ENCODE measurements around the gene KAZN. TPM values are rescaled to one million over a fixed set of nuclear protein-coding genes. Genes with fewer than 3 reads are reported as not detected.

Gene KAZN
- polyA plus RNA-seq, 4 donors, result 3.0 to 39.5 (median 4.4) TPM

DNA sequence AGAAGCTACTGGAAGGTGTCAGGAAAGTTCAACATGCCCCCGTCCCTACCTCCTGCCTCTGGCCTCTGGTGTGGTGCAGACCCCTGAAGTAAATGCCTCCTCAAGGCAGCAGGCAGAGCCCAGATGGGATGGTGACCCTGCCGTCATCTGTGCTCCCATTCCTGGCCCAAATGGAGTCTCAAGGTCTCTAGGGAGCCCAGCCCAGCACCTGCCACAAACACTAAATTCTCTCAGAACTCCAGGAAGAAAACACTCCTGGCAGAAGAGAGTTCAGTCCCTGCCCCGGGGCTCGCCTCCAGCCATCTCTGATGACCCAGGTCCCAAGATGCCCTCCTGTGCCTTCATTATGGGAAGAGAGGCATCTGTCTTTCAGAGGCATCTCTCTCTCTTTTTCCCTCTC lies 293.5 kb downstream of the KAZN start:
- peaks cover 0 to 11% (median 4%) of the 10 kb centered on the region in 3 donors for H3K4me1 ChIP-seq (ENCODE audit: control insufficient read depth in 3 of 3, insufficient read depth in 2 of 3, low read depth in 1 of 3, low read length in 2 of 3)
- H3K27me3 ChIP-seq (ENCODE audit: control insufficient read depth in 3 of 3, insufficient read depth in 3 of 3, low read length in 3 of 3), result no peaks in the 10 kb centered on the region
- WGBS, 3 donors, result 72 to 82% (median 81%) methylated on average over 4 of the region's 4 CpGs
- DNase-seq (no peak), FAIRE-seq (no peak)
- no peaks in the 10 kb centered on the region for H3K9me3 ChIP-seq (ENCODE audit: control insufficient read depth in 2 of 2, insufficient read depth in 1 of 2, low read depth in 1 of 2, low read length in 1 of 2)
- H3K27ac ChIP-seq (ENCODE audit: low read depth in 1 of 3, low read length in 2 of 3), result no peak overlapping the region
- H3K36me3 ChIP-seq (ENCODE audit: control insufficient read depth in 3 of 3, insufficient read depth in 2 of 3, low read depth in 1 of 3, low read length in 3 of 3), result no peaks in the 10 kb centered on the region
- H3K4me3 ChIP-seq (ENCODE audit: low read depth in 1 of 3, low read length in 3 of 3), result no peak overlapping the region

DNA sequence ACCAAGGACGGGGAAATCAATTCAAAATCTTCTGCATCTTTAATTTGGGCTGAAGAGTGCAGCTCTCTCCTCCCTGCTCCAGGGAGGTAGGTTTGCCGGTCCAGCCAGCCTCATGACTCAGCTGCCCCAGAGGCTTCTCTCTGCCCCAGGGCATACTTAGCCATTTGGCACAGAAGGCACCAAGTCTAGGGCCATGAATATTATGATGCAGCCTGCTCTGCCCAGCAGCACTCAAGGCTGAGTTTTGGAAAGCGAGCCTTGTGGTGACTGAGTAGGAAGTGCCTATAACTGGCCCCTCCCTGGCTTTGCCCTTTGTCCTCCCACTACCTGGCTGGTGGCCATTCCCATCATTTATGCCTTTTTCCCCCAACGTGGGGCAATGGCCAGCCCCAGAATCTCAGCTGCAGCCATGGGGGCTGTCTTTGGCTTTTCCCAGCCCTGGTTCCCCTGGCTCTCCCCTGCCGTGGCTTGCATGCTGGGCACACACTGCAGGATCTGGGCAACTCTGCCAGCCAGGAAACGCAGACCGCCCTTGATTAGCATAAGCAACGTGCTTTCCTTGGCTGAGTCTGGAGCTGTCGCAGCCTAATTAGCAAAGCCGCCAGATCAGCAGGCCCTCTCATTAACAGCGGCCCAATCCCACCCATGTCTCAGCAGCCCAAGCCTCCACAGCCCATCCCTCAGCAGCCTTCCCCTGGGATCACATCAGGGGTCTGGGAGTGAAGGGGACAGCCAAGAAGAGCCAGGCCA lies 296.5 kb downstream of the KAZN start:
- Histone ChIP-seq H3K36me3 (ENCODE audit: control insufficient read depth in 3 of 3, insufficient read depth in 2 of 3, low read depth in 1 of 3, low read length in 3 of 3) (no peaks in the 10 kb centered on the region), H3K4me1 (ENCODE audit: control insufficient read depth in 3 of 3, insufficient read depth in 2 of 3, low read depth in 1 of 3, low read length in 2 of 3) (peaks cover 0 to 11% (median 4%) of the 10 kb centered on the region in 3 donors), H3K4me3 (ENCODE audit: low read depth in 1 of 3, low read length in 3 of 3) (no peak overlapping the region), H3K27ac (ENCODE audit: low read depth in 1 of 3, low read length in 2 of 3) (no peak overlapping the region), H3K27me3 (ENCODE audit: control insufficient read depth in 3 of 3, insufficient read depth in 3 of 3, low read length in 3 of 3) (no peaks in the 10 kb centered on the region), H3K9me3 (ENCODE audit: control insufficient read depth in 2 of 2, insufficient read depth in 1 of 2, low read depth in 1 of 2, low read length in 1 of 2) (no peaks in the 10 kb centered on the region)
- 9 to 48% (median 30%) methylated on average over 11 of the region's 11 CpGs for WGBS, 3 donors
- FAIRE-seq (no peak), DNase-seq (peak; percentile 35 to 46)

DNA sequence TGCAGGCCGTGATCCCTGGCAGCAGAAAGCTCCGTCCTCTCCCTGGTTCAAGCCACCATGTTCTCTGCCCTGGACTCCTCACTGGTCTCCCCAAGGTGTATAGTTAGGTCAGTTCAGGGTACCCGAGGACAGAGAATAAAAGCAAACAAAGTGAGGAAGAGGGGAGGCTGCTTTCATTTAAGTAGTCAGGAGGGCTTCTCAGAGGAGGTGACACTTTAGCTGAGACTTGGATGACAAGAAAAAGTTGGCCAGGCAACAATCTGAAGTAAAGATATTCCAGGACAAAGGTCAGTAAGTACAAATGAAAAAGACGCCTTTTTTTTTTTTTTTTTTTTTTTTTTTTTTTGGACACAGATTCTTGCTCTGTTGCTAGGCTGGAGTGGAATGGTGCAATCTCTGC lies 297.2 kb downstream of the KAZN start:
- Histone ChIP-seq H3K27ac (ENCODE audit: low read depth in 1 of 3, low read length in 2 of 3) (no peak overlapping the region), H3K4me1 (ENCODE audit: control insufficient read depth in 3 of 3, insufficient read depth in 2 of 3, low read depth in 1 of 3, low read length in 2 of 3) (peaks cover 0 to 11% (median 4%) of the 10 kb centered on the region in 3 donors), H3K4me3 (ENCODE audit: low read depth in 1 of 3, low read length in 3 of 3) (no peak overlapping the region), H3K27me3 (ENCODE audit: control insufficient read depth in 3 of 3, insufficient read depth in 3 of 3, low read length in 3 of 3) (no peaks in the 10 kb centered on the region), H3K36me3 (ENCODE audit: control insufficient read depth in 3 of 3, insufficient read depth in 2 of 3, low read depth in 1 of 3, low read length in 3 of 3) (no peaks in the 10 kb centered on the region), H3K9me3 (ENCODE audit: control insufficient read depth in 2 of 2, insufficient read depth in 1 of 2, low read depth in 1 of 2, low read length in 1 of 2) (no peaks in the 10 kb centered on the region)
- no peak for FAIRE-seq
- DNase-seq, result peak in 1 of 2 donors; percentile 8
- 61 to 78% (median 63%) methylated on average over 4 of the region's 4 CpGs for WGBS, 3 donors

DNA sequence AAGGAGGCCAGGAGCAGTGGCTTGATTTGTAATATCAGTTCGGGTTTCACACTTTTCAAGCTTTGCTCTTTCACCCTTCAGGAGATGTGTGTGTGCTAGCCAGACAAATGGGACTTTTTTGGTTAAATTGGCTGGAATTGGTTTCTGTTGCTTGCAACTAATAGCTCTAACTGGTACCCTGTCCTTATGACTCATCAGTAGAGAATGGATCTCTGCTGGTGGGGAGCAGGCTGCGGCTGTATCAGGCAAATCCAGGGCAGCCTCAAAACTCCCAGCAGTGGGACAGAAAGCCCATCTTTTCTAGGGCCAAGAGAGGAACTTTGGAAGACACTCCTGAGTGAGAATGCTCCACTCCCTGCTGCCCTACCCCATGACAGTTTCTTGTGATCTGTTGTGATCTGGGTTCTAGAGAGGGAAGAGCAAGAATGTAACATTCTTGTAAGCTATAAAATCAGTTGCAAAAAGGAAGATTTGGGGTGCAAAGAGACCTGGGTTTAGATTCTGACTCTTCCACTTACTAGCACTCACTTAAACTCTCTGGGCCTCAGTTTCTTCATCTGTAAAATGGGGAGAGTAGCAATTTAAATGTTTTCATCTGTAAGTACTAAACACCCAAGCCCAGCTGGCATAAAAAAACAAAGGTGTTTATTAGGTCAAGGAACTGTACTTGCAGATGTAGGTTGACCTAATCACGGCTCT lies 298.0 kb downstream of the KAZN start:
- no peak for FAIRE-seq
- no peak overlapping the region for H3K4me3 ChIP-seq (ENCODE audit: low read depth in 1 of 3, low read length in 3 of 3)
- 86 to 95% (median 88%) methylated on average over 3 of the region's 3 CpGs for WGBS, 3 donors

DNA sequence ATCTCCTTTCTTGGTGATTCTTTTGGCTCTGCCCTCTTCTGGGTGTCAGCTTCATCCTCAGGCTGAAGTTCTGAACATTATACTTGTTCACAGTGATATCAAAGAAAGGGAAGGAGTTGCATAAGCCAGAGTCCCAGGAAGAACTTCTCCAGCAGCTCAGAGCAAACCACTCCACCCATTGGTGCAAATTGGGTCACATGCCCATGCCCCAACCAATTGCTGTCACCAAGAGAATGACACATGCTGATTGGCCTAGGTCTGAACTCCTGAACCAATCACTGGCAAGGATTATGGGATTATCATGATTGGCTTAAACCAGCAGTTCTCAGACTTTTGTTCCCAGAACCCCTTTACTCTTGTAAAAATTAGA lies 298.6 kb downstream of the KAZN start:
- Histone ChIP-seq H3K9me3 (ENCODE audit: control insufficient read depth in 2 of 2, insufficient read depth in 1 of 2, low read depth in 1 of 2, low read length in 1 of 2) (no peaks in the 10 kb centered on the region), H3K27ac (ENCODE audit: low read depth in 1 of 3, low read length in 2 of 3) (no peak overlapping the region), H3K4me1 (ENCODE audit: control insufficient read depth in 3 of 3, insufficient read depth in 2 of 3, low read depth in 1 of 3, low read length in 2 of 3) (peaks cover 0 to 11% (median 4%) of the 10 kb centered on the region in 3 donors), H3K27me3 (ENCODE audit: control insufficient read depth in 3 of 3, insufficient read depth in 3 of 3, low read length in 3 of 3) (no peaks in the 10 kb centered on the region), H3K4me3 (ENCODE audit: low read depth in 1 of 3, low read length in 3 of 3) (no peak overlapping the region), H3K36me3 (ENCODE audit: control insufficient read depth in 3 of 3, insufficient read depth in 2 of 3, low read depth in 1 of 3, low read length in 3 of 3) (no peaks in the 10 kb centered on the region)
- FAIRE-seq (no peak), DNase-seq (no peak)

More for the DNA sequence above, 298.0 kb downstream of the KAZN start:
- H3K27ac ChIP-seq (ENCODE audit: low read depth in 1 of 3, low read length in 2 of 3), result no peak overlapping the region
- no peaks in the 10 kb centered on the region for H3K27me3 ChIP-seq (ENCODE audit: control insufficient read depth in 3 of 3, insufficient read depth in 3 of 3, low read length in 3 of 3)
- no peaks in the 10 kb centered on the region for H3K9me3 ChIP-seq (ENCODE audit: control insufficient read depth in 2 of 2, insufficient read depth in 1 of 2, low read depth in 1 of 2, low read length in 1 of 2)
- no peaks in the 10 kb centered on the region for H3K36me3 ChIP-seq (ENCODE audit: control insufficient read depth in 3 of 3, insufficient read depth in 2 of 3, low read depth in 1 of 3, low read length in 3 of 3)
- no peak for DNase-seq
- peaks cover 0 to 11% (median 4%) of the 10 kb centered on the region in 3 donors for H3K4me1 ChIP-seq (ENCODE audit: control insufficient read depth in 3 of 3, insufficient read depth in 2 of 3, low read depth in 1 of 3, low read length in 2 of 3)

DNA sequence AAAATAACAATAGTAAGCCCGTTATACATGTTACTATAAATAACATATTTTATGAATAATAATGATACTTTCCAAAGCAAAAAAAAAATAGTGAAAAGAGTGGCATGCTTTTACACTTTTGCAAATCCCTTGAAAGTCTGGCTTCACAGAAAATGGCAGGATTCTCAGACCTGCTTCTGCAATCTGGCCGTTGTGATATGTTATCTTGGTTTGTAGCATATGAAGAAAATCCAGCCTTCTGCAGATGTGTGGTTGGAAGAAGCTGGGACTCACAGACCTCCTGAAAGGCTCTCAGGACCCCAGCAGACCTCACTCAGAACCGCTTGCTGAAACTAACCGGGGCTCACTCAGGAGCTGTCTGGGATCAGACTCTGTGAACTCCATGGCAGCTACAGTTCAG lies 299.1 kb downstream of the KAZN start:
- Histone ChIP-seq H3K4me1 (ENCODE audit: control insufficient read depth in 3 of 3, insufficient read depth in 2 of 3, low read depth in 1 of 3, low read length in 2 of 3) (peaks cover 0 to 11% (median 4%) of the 10 kb centered on the region in 3 donors), H3K27me3 (ENCODE audit: control insufficient read depth in 3 of 3, insufficient read depth in 3 of 3, low read length in 3 of 3) (no peaks in the 10 kb centered on the region), H3K27ac (ENCODE audit: low read depth in 1 of 3, low read length in 2 of 3) (no peak overlapping the region), H3K4me3 (ENCODE audit: low read depth in 1 of 3, low read length in 3 of 3) (no peak overlapping the region), H3K9me3 (ENCODE audit: control insufficient read depth in 2 of 2, insufficient read depth in 1 of 2, low read depth in 1 of 2, low read length in 1 of 2) (no peaks in the 10 kb centered on the region), H3K36me3 (ENCODE audit: control insufficient read depth in 3 of 3, insufficient read depth in 2 of 3, low read depth in 1 of 3, low read length in 3 of 3) (no peaks in the 10 kb centered on the region)
- 74 to 81% (median 81%) methylated on average over 4 of the region's 4 CpGs for WGBS, 3 donors
- FAIRE-seq, result no peak
- no peak for DNase-seq

DNA sequence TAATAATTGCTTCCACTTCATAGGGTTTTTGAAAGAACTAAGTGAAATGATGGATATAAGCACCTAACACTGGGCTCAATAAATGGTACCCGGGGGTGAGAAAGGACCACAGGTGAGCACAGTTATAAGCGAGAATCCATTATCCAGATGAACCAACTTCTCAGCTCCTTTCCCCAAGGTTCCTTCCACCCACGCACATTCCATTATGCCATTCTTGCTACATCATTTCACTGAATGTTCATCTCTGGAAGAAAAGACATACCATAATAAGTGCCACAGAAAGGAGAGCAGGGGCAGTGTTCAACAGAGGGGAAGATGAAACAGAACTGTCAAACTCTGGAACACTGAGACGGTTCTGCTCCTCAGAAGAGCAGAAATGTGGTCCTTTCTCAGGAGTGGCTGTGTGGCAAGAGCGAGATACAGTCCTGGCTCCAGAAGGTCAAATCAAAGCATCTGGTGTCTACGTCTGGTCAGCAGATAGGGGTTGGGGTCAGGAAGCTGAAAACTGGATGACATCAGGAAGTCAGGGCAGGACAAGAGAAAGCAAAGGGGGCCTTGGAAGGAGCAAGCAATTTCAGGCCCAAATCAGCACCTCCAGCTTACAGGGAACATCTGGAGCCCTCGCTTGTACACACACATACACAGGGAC lies 299.6 kb downstream of the KAZN start:
- H3K9me3 ChIP-seq (ENCODE audit: control insufficient read depth in 2 of 2, insufficient read depth in 1 of 2, low read depth in 1 of 2, low read length in 1 of 2), result no peaks in the 10 kb centered on the region

DNA sequence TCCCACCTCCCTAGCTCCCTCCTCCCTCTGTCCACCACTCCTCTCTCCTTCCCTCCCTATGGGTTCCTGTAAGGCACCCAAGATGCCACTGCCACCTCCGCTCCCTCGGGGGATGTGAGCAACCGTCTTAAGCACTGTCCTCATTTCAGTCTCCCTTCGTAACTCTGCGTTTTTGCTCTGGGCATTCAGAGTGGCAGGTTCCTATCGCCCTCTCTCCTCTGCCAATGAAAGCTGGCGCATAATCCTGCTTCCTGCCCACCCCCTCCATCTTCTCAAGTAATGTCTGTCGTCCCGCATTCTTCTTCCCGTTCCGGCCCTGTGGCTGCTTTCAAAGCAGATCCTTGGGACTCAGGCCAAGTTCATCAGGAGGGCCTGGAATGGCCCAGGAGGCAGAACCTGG lies 301.2 kb downstream of the KAZN start:
- 79 to 85% (median 81%) methylated on average over 11 of the region's 11 CpGs for WGBS, 3 donors
- FAIRE-seq, result no peak
- no peak overlapping the region for H3K4me3 ChIP-seq (ENCODE audit: low read depth in 1 of 3, low read length in 3 of 3)
- no peak overlapping the region for H3K27ac ChIP-seq (ENCODE audit: low read depth in 1 of 3, low read length in 2 of 3)
- no peak for DNase-seq
- H3K4me1 ChIP-seq (ENCODE audit: control insufficient read depth in 3 of 3, insufficient read depth in 2 of 3, low read depth in 1 of 3, low read length in 2 of 3), result peaks cover 0 to 10% (median 4%) of the 10 kb centered on the region in 3 donors
- no peaks in the 10 kb centered on the region for H3K27me3 ChIP-seq (ENCODE audit: control insufficient read depth in 3 of 3, insufficient read depth in 3 of 3, low read length in 3 of 3)
- H3K36me3 ChIP-seq (ENCODE audit: control insufficient read depth in 3 of 3, insufficient read depth in 2 of 3, low read depth in 1 of 3, low read length in 3 of 3), result no peaks in the 10 kb centered on the region
- no peaks in the 10 kb centered on the region for H3K9me3 ChIP-seq (ENCODE audit: control insufficient read depth in 2 of 2, insufficient read depth in 1 of 2, low read depth in 1 of 2, low read length in 1 of 2)

More for the DNA sequence above, 299.6 kb downstream of the KAZN start:
- 89 to 95% (median 92%) methylated on average over 7 of the region's 7 CpGs for WGBS, 3 donors
- Histone ChIP-seq H3K27ac (ENCODE audit: low read depth in 1 of 3, low read length in 2 of 3) (no peak overlapping the region), H3K27me3 (ENCODE audit: control insufficient read depth in 3 of 3, insufficient read depth in 3 of 3, low read length in 3 of 3) (no peaks in the 10 kb centered on the region), H3K36me3 (ENCODE audit: control insufficient read depth in 3 of 3, insufficient read depth in 2 of 3, low read depth in 1 of 3, low read length in 3 of 3) (no peaks in the 10 kb centered on the region), H3K4me3 (ENCODE audit: low read depth in 1 of 3, low read length in 3 of 3) (no peak overlapping the region), H3K4me1 (ENCODE audit: control insufficient read depth in 3 of 3, insufficient read depth in 2 of 3, low read depth in 1 of 3, low read length in 2 of 3) (peaks cover 0 to 11% (median 4%) of the 10 kb centered on the region in 3 donors)
- FAIRE-seq (no peak), DNase-seq (no peak)

All from small intestine (tissue), 7 donors.